HCT116 (cell line): ENCODE measurements around the gene ORAI2.

ENCODE experiments used
- ATF3 ChIP-seq: IDR thresholded peaks from 2 replicates; pipeline ENCODE4 v1.6.1; 2012
- ELF1 ChIP-seq: IDR thresholded peaks from 2 replicates; pipeline ENCODE4 v1.6.1; 2012; ENCODE audit warnings: low read depth, borderline replicate concordance
- EZH2 ChIP-seq: fragments of 200-600 bp; sonication (generic); IDR thresholded peaks from 2 replicates; pipeline ENCODE4 v1.6.1; 2017; ENCODE audit warnings: antibody characterized with exemption, mixed run types
- SRF ChIP-seq: IDR thresholded peaks from 2 replicates; pipeline ENCODE4 v1.6.1; 2012; ENCODE audit warnings: low read depth
- TF ChIP-seq, protein P1 (sequence below), 3 experiments: fragments of 200-600 bp in 1 of 3; sonication (generic) in 1 of 3; IDR thresholded peaks in 2 of 3; conservative IDR thresholded peaks in 1 of 3; 2 replicates each; pipeline ENCODE4 v1.5.1; 2012 to 2017; ENCODE audit warnings: low read depth in 2 of 3, low read length in 2 of 3, antibody characterized with exemption in 1 of 3, borderline replicate concordance in 1 of 3, control low read depth in 1 of 3, mild to moderate bottlenecking in 1 of 3, mixed read lengths in 1 of 3, mixed run types in 1 of 3, moderate library complexity in 1 of 3; ENCODE audit not compliant: insufficient read depth in 1 of 3
- TF ChIP-seq, protein P2 (sequence below): IDR thresholded peaks from 2 replicates; pipeline ENCODE4 v1.6.1; 2012; ENCODE audit warnings: low read depth
- TF ChIP-seq, protein P3 (sequence below): IDR thresholded peaks from 2 replicates; pipeline ENCODE4 v1.6.1; 2012

DNA sequence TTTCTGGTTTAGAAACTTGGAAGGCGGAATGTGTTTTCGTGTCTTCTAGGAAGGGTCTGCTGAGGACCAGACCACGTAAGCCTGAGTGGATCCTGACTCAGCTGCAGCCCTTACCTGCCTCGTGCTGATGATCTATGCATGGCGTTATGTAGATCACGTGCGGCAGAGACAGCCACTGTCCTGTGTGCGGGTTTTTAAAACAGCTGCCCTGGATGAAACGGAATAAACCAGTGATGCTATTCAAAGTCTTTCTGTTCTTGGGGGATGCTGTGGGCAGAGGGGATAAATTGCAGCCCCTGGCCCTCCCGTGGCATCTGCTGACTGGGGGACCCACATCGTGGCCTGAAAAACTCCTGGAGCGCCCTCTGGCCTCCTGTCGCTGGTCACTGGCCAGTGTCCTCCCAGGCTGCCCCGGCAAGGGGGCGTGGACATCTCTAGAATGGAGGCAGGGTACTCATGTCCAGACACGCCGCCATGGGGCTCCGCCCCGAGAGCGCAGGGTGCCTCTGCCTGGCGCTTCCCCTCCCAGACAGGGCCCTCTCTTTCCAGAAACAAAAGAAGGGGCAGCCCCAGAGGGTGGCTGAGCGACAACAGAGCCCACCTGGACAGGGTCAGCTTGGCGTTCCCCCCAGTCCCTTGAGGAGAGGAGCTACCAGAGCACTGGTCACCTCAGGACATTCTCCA is 18.1 kb downstream of the ORAI2 start:
- TF ChIP-seq, protein P1, sequence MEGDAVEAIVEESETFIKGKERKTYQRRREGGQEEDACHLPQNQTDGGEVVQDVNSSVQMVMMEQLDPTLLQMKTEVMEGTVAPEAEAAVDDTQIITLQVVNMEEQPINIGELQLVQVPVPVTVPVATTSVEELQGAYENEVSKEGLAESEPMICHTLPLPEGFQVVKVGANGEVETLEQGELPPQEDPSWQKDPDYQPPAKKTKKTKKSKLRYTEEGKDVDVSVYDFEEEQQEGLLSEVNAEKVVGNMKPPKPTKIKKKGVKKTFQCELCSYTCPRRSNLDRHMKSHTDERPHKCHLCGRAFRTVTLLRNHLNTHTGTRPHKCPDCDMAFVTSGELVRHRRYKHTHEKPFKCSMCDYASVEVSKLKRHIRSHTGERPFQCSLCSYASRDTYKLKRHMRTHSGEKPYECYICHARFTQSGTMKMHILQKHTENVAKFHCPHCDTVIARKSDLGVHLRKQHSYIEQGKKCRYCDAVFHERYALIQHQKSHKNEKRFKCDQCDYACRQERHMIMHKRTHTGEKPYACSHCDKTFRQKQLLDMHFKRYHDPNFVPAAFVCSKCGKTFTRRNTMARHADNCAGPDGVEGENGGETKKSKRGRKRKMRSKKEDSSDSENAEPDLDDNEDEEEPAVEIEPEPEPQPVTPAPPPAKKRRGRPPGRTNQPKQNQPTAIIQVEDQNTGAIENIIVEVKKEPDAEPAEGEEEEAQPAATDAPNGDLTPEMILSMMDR (IDR thresholded peaks at IDR 0.05 in 2 of 3, conservative IDR thresholded peaks at IDR 0.05 in 1 of 3; ENCODE audit: borderline replicate concordance in 1 of 3, insufficient read depth in 1 of 3, low read depth in 2 of 3, low read length in 2 of 3) = no peak
- no peak for TF ChIP-seq SRF
- TF ChIP-seq ELF1 = no peak
- TF ChIP-seq, protein P2, sequence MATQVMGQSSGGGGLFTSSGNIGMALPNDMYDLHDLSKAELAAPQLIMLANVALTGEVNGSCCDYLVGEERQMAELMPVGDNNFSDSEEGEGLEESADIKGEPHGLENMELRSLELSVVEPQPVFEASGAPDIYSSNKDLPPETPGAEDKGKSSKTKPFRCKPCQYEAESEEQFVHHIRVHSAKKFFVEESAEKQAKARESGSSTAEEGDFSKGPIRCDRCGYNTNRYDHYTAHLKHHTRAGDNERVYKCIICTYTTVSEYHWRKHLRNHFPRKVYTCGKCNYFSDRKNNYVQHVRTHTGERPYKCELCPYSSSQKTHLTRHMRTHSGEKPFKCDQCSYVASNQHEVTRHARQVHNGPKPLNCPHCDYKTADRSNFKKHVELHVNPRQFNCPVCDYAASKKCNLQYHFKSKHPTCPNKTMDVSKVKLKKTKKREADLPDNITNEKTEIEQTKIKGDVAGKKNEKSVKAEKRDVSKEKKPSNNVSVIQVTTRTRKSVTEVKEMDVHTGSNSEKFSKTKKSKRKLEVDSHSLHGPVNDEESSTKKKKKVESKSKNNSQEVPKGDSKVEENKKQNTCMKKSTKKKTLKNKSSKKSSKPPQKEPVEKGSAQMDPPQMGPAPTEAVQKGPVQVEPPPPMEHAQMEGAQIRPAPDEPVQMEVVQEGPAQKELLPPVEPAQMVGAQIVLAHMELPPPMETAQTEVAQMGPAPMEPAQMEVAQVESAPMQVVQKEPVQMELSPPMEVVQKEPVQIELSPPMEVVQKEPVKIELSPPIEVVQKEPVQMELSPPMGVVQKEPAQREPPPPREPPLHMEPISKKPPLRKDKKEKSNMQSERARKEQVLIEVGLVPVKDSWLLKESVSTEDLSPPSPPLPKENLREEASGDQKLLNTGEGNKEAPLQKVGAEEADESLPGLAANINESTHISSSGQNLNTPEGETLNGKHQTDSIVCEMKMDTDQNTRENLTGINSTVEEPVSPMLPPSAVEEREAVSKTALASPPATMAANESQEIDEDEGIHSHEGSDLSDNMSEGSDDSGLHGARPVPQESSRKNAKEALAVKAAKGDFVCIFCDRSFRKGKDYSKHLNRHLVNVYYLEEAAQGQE = no peak
- TF ChIP-seq EZH2 = no peak
- TF ChIP-seq, protein P3, sequence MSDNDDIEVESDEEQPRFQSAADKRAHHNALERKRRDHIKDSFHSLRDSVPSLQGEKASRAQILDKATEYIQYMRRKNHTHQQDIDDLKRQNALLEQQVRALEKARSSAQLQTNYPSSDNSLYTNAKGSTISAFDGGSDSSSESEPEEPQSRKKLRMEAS = no peak
- TF ChIP-seq ATF3 = no peak
